Neural crest cell (in vitro differentiated cells): Measurements from ENCODE around the gene PLPP3. TPM values are rescaled to one million over a fixed set of nuclear protein-coding genes. Genes with fewer than 3 reads are reported as not detected.

ENCODE experiments used
- DNase-seq: peaks from one replicate; pipeline ENCODE4 v3.0.0; 2021; ENCODE audit warnings: low read depth, mixed read lengths, low spot score
- H3K27ac Mint-ChIP-seq: one replicate; pipeline ENCODE4 v1.8.0; 2021; ENCODE audit warnings: mild to moderate bottlenecking, mixed read lengths; ENCODE audit not compliant: unreplicated experiment
- H3K27me3 Mint-ChIP-seq: 2 replicates; pipeline ENCODE4 v1.8.0; 2021; ENCODE audit warnings: low read depth, mild to moderate bottlenecking, mixed read lengths
- H3K36me3 Mint-ChIP-seq: 2 replicates; pipeline ENCODE4 v1.8.0; 2021; ENCODE audit warnings: low read depth, mild to moderate bottlenecking, mixed read lengths
- H3K4me1 Mint-ChIP-seq: 2 replicates; pipeline ENCODE4 v1.8.0; 2021; ENCODE audit warnings: mixed read lengths
- H3K4me3 Mint-ChIP-seq: one replicate; pipeline ENCODE4 v1.8.0; 2021; ENCODE audit warnings: mild to moderate bottlenecking, mixed read lengths
- H3K9me3 Mint-ChIP-seq: 2 replicates; pipeline ENCODE4 v1.8.0; 2021; ENCODE audit warnings: mixed read lengths
- total RNA-seq: library from RNA; stranded (reverse); gene quantifications from 2 replicates; pipeline ENCODE4 v1.2.1, GENCODE V29; 2021
- TF ChIP-seq, protein P1 (sequence below): fragments of 200-600 bp; sonication (generic); conservative IDR thresholded peaks from 2 replicates; pipeline ENCODE4 v1.5.0; 2021; ENCODE audit warnings: antibody characterized with exemption, mild to moderate bottlenecking

PLPP3 gene
- total RNA-seq, 1 donor from 2014 or later = 24.7 TPM

DNA sequence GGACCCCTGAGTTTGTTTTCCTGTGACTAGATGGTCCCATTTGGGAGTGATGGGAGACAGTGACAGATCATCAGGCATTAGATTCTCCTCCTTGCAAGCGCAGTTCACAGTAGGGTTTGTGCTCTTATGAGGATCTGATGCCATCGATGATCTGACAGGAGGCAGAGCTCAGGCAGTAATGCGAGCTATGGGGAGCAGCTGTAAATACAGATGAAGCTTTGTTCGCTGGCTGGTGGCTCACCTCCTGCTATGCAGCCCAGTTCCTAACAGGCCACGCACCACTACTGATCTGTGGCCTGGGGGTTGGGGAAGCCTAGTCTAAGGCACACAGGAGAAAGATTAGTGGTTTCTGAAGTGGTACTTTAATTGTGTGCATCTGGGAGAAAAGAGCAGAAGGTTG, 7.1 kb upstream of the PLPP3 start:
- no peak for DNase-seq
- H3K36me3 Mint-ChIP-seq = no peaks in the 10 kb centered on the region
- no peaks in the 10 kb centered on the region for H3K27me3 Mint-ChIP-seq
- H3K9me3 Mint-ChIP-seq = peaks cover 3% of the 10 kb centered on the region
- no peak overlapping the region for H3K27ac Mint-ChIP-seq
- no peak overlapping the region for H3K4me3 Mint-ChIP-seq
- peaks cover 8% of the 10 kb centered on the region for H3K4me1 Mint-ChIP-seq
- TF ChIP-seq, protein P1, sequence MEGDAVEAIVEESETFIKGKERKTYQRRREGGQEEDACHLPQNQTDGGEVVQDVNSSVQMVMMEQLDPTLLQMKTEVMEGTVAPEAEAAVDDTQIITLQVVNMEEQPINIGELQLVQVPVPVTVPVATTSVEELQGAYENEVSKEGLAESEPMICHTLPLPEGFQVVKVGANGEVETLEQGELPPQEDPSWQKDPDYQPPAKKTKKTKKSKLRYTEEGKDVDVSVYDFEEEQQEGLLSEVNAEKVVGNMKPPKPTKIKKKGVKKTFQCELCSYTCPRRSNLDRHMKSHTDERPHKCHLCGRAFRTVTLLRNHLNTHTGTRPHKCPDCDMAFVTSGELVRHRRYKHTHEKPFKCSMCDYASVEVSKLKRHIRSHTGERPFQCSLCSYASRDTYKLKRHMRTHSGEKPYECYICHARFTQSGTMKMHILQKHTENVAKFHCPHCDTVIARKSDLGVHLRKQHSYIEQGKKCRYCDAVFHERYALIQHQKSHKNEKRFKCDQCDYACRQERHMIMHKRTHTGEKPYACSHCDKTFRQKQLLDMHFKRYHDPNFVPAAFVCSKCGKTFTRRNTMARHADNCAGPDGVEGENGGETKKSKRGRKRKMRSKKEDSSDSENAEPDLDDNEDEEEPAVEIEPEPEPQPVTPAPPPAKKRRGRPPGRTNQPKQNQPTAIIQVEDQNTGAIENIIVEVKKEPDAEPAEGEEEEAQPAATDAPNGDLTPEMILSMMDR = no peak

DNA sequence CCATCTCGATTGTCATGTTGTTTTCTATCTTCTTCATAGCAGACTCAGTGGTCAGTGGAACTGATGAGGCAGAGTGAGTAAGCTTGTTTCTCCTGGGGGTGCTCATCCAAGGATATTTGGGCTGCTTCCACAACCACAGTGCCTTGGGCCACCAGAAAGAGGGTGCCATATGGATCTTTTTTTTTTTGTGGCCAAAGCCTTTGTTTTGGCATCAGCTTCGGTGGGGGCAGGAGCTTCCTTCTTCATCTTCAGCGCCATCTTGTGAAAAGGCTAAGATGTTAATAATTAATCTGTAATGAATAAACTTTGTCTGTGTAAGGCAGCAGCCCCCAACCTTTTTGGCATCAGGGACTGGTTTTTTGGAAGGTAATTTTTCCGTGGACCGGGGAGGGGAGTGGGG, 6.6 kb upstream of the PLPP3 start:
- Mint-ChIP-seq H3K9me3 (peaks cover 3% of the 10 kb centered on the region), H3K27ac (no peak overlapping the region), H3K4me1 (peaks cover 8% of the 10 kb centered on the region), H3K36me3 (no peaks in the 10 kb centered on the region), H3K27me3 (no peaks in the 10 kb centered on the region), H3K4me3 (no peak overlapping the region)
- TF ChIP-seq, protein P1 = no peak
- DNase-seq = no peak

DNA sequence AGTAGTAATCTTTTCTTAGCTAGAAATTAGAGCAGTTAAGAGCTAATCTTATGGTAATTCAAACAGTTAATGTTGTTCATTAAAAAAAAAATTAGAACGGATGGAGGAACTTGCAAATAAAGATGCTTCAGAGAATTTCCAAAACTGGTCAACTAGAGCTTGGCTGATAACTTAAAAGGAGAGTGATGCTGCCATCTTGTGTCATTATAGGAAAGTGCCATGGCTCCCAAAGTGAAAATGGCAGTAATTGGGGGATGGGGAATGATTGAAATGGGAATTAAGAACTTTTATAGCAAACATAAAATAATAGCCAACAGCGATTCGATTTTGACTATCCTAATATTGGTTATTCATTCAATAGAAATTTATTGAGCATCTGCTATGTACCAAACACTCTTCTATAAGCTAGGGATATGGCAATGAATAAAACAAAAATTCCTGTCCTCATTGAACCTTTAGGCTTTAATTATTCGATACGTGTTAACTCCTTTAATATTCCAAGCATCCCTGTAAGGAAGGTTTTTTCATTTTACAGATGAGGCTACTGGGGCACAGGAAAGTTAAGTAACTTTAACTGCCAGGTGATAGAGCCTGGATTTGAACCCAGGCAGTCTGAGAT, 5.7 kb upstream of the PLPP3 start:
- Mint-ChIP-seq H3K4me1 (peaks cover 14% of the 10 kb centered on the region), H3K9me3 (peaks cover 3% of the 10 kb centered on the region), H3K27me3 (no peaks in the 10 kb centered on the region), H3K4me3 (peak overlapping the region; percentile 0), H3K27ac (no peak overlapping the region), H3K36me3 (no peaks in the 10 kb centered on the region)
- peak; percentile 18 for DNase-seq
- TF ChIP-seq, protein P1 = peak; percentile 97

DNA sequence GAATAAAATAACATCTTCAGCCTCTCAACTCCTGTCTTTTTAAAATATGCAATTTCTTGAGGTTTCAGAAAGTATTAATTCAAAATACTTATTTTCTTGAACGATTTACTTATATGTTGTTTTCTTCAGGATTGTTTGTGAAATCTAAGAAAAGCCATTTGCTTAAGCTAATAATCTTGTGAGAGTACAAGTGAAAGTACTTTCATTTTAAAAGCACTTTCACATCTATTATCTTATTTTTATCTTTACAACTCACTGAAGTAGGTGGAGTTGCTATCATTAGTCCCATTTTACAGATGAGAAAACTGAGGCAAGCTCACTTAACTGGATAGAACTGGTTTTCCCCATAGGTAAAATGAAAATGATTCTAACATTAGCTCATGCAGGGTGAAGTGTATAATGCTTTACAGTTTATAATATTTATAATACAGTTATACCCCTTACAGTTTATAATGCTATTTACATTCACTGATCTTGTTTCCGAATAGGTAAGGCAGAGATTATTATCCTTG, 4.7 kb upstream of the PLPP3 start:
- no peak for DNase-seq
- Mint-ChIP-seq H3K4me3 (no peak overlapping the region), H3K36me3 (no peaks in the 10 kb centered on the region), H3K27ac (no peak overlapping the region), H3K9me3 (no peaks in the 10 kb centered on the region), H3K27me3 (no peaks in the 10 kb centered on the region), H3K4me1 (peaks cover 21% of the 10 kb centered on the region)
- TF ChIP-seq, protein P1 = no peak

DNA sequence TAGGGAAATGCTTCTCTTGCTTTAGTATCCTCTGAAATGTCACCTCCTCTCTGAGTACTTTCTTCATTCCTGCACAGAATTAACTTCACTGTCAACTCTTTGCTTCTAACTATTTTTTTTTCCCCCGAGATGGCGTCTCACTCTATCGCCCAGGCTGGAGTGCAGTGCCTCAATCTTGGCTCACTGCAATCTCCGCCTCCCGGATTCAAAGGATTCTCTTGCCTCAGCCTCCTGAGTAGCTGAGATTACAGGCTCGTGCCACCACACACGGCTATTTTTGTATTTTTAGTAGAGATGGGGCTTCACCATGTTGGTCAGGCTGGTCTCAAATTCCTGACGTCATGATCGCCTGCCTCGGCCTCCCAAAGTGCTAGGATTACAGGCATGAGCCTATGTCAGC, 1.4 kb upstream of the PLPP3 start:
- H3K27ac Mint-ChIP-seq = no peak overlapping the region
- TF ChIP-seq, protein P1 = no peak
- H3K4me1 Mint-ChIP-seq = peaks cover 42% of the 10 kb centered on the region
- H3K36me3 Mint-ChIP-seq = no peaks in the 10 kb centered on the region
- DNase-seq = no peak
- no peaks in the 10 kb centered on the region for H3K27me3 Mint-ChIP-seq
- H3K9me3 Mint-ChIP-seq = no peaks in the 10 kb centered on the region
- peak overlapping the region; percentile 99 for H3K4me3 Mint-ChIP-seq
